H1 (cell line): Measurements from ENCODE around the gene FAM83B. TPM values are rescaled to one million over a fixed set of nuclear protein-coding genes. Genes with fewer than 3 reads are reported as not detected.
"Not testable (repeated sequence)": the region's sequence is repeated elsewhere in the genome, so short reads cannot be mapped to it uniquely, and the experiment has no call there.

Experiments used
- CTCF ChIA-PET: fragments of 300-600 bp; sonication (Branson Sonifier 250); formaldehyde crosslinking; loops from one replicate; lab custom pipeline; 2021; ENCODE audit not compliant: partially characterized antibody; lab: Charles Lee
- POLR2A ChIA-PET: fragments of 300-600 bp; sonication (Branson Sonifier 250); formaldehyde crosslinking; loops from one replicate; lab custom pipeline; 2021; ENCODE audit warnings: inconsistent platforms; ENCODE audit not compliant: partially characterized antibody; lab: Charles Lee
- DNase-seq, 2 experiments: peaks; one replicate each; pipeline versions ENCODE4 v3.0.0 to v3.0.0-alpha.2; 2010 to 2022; ENCODE audit warnings: low spot score in 2 of 2, low read depth in 1 of 2, mixed read lengths in 1 of 2
- FAIRE-seq: peaks from 2 replicates; lab custom pipeline; 2011; peaks lifted over from hg19 to GRCh38; lab: Jason Lieb, UNC
- H2AFZ ChIP-seq: 2 replicates; pipeline ENCODE4 v1.8.1; 2012; ENCODE audit warnings: low read length, inconsistent platforms
- H2AK5ac ChIP-seq: 2 replicates; pipeline ENCODE4 v1.6.1; 2013; ENCODE audit warnings: low read depth, low read length
- H2BK120ac ChIP-seq: replicated peaks from 2 replicates; pipeline ENCODE3; 2013; ENCODE audit warnings: low read depth, low read length, inconsistent platforms
- H2BK12ac ChIP-seq: 2 replicates; pipeline ENCODE4 v1.6.1; 2013; ENCODE audit warnings: low read depth, low read length
- H2BK15ac ChIP-seq: 2 replicates; pipeline ENCODE4 v1.6.1; 2013; ENCODE audit warnings: low read length
- H2BK20ac ChIP-seq: 2 replicates; pipeline ENCODE4 v1.6.1; 2013; ENCODE audit warnings: low read length
- H2BK5ac ChIP-seq: 2 replicates; pipeline ENCODE4 v1.6.1; 2013; ENCODE audit warnings: low read depth, low read length
- H3K14ac ChIP-seq: 2 replicates; pipeline ENCODE4 v1.6.1; 2013; ENCODE audit warnings: inconsistent platforms; ENCODE audit not compliant: insufficient read length
- H3K18ac ChIP-seq: 2 replicates; pipeline ENCODE4 v1.6.1; 2013; ENCODE audit warnings: low read length; ENCODE audit errors: extremely low read depth
- H3K23ac ChIP-seq: 2 replicates; pipeline ENCODE4 v1.6.1; 2013; ENCODE audit warnings: inconsistent platforms; ENCODE audit not compliant: insufficient read length
- H3K23me2 ChIP-seq: 2 replicates; pipeline ENCODE4 v1.6.1; 2013; ENCODE audit warnings: low read depth, low read length
- H3K27ac ChIP-seq: 2 replicates; pipeline ENCODE4 v1.6.1; 2011; ENCODE audit warnings: low read depth, low read length, inconsistent platforms
- H3K27me3 ChIP-seq, 4 experiments: replicated peaks in 1 of 4; 1 replicate in 1 of 4; 2 replicates in 3 of 4; pipeline versions ENCODE4 v1.6.1 to v1.8.1; 2011 to 2013; ENCODE audit warnings: low read length in 3 of 4, mild to moderate bottlenecking in 3 of 4, inconsistent platforms in 2 of 4, mixed read lengths in 2 of 4, moderate library complexity in 1 of 4; ENCODE audit not compliant: control insufficient read depth in 3 of 4, insufficient read depth in 3 of 4; ENCODE audit errors: extremely low read depth in 1 of 4
- H3K36me3 ChIP-seq, 4 experiments: 2 replicates each; pipeline versions ENCODE4 v1.6.1 to v1.8.1; 2011 to 2013; ENCODE audit warnings: mild to moderate bottlenecking in 4 of 4, low read length in 3 of 4, moderate library complexity in 2 of 4, control low read depth in 1 of 4, inconsistent platforms in 1 of 4; ENCODE audit not compliant: insufficient read depth in 4 of 4, control insufficient read depth in 2 of 4
- H3K4ac ChIP-seq: replicated peaks from 2 replicates; pipeline ENCODE3; 2013; ENCODE audit warnings: low read length, low read depth, mixed read lengths, inconsistent platforms; ENCODE audit not compliant: insufficient read length
- H3K4me1 ChIP-seq, 4 experiments: replicated peaks in 1 of 4; 1 replicate in 1 of 4; 2 replicates in 3 of 4; pipeline versions ENCODE4 v1.6.1 to v1.8.1; 2011 to 2013; ENCODE audit warnings: low read length in 3 of 4, inconsistent platforms in 2 of 4, mixed read lengths in 1 of 4; ENCODE audit not compliant: insufficient read depth in 4 of 4, control insufficient read depth in 3 of 4
- H3K4me2 ChIP-seq, 2 experiments: 2 replicates each; pipeline versions ENCODE4 v1.6.1 to v1.8.1; 2011 to 2013; ENCODE audit warnings: low read depth in 2 of 2, low read length in 2 of 2, control low read depth in 1 of 2, inconsistent platforms in 1 of 2, mild to moderate bottlenecking in 1 of 2; ENCODE audit not compliant: insufficient read depth in 1 of 2
- H3K4me3 ChIP-seq, 4 experiments: fragments of 200-600, 300-600 bp in 1 of 4; sonication (generic), shearing (Covaris generic), sonication (Bioruptor Twin) in 1 of 4; 2 replicates each; pipeline versions ENCODE4 v1.5.1 to v1.8.1; 2011 to 2016; ENCODE audit warnings: low read length in 4 of 4, low read depth in 3 of 4, control low read depth in 2 of 4, inconsistent platforms in 2 of 4, mild to moderate bottlenecking in 2 of 4, mixed read lengths in 1 of 4, moderate library complexity in 1 of 4; ENCODE audit not compliant: insufficient read depth in 2 of 4; ENCODE audit errors: extremely low read depth in 1 of 4
- H3K56ac ChIP-seq: replicated peaks from 2 replicates; pipeline ENCODE3; 2013; ENCODE audit warnings: low read depth, mild to moderate bottlenecking, mixed read lengths, low read length, inconsistent platforms; ENCODE audit not compliant: insufficient read length
- H3K79me1 ChIP-seq: 2 replicates; pipeline ENCODE4 v1.6.1; 2013; ENCODE audit warnings: low read depth, low read length, control low read depth
- H3K79me2 ChIP-seq, 2 experiments: 2 replicates each; pipeline versions ENCODE4 v1.6.1 to v1.8.1; 2012 to 2013; ENCODE audit warnings: low read length in 2 of 2, mild to moderate bottlenecking in 2 of 2, inconsistent platforms in 1 of 2; ENCODE audit not compliant: insufficient read depth in 2 of 2, control insufficient read depth in 1 of 2
- H3K9ac ChIP-seq, 4 experiments: replicated peaks in 1 of 4; 1 replicate in 1 of 4; 2 replicates in 3 of 4; pipeline versions ENCODE4 v1.6.1 to v1.8.1; 2011 to 2013; ENCODE audit warnings: low read depth in 3 of 4, low read length in 3 of 4, control low read depth in 2 of 4, mild to moderate bottlenecking in 2 of 4, moderate library complexity in 2 of 4, inconsistent platforms in 1 of 4; ENCODE audit errors: extremely low read depth in 1 of 4
- H3K9me3 ChIP-seq, 2 experiments: 2 replicates each; pipeline versions ENCODE4 v1.6.1 to v1.8.1; 2012 to 2013; ENCODE audit warnings: mild to moderate bottlenecking in 2 of 2, moderate library complexity in 2 of 2, control low read depth in 1 of 2, inconsistent platforms in 1 of 2, low read depth in 1 of 2, low read length in 1 of 2, mixed read lengths in 1 of 2; ENCODE audit not compliant: insufficient read depth in 2 of 2
- H4K20me1 ChIP-seq, 2 experiments: replicated peaks in 1 of 2; 2 replicates each; pipeline versions ENCODE3 to v1.8.1; 2011 to 2013; ENCODE audit warnings: inconsistent platforms in 2 of 2, low read length in 2 of 2, mild to moderate bottlenecking in 1 of 2; ENCODE audit not compliant: insufficient read depth in 2 of 2, control insufficient read depth in 1 of 2
- H4K5ac ChIP-seq: 2 replicates; pipeline ENCODE4 v1.6.1; 2013; ENCODE audit warnings: low read length, low read depth, mixed read lengths, inconsistent platforms; ENCODE audit not compliant: insufficient read length
- H4K8ac ChIP-seq: 2 replicates; pipeline ENCODE4 v1.8.0; 2013; ENCODE audit warnings: mild to moderate bottlenecking, moderate library complexity, low read length, inconsistent platforms; ENCODE audit not compliant: insufficient read depth; ENCODE audit errors: extremely low read depth
- H4K91ac ChIP-seq: replicated peaks from 2 replicates; pipeline ENCODE3; 2013; ENCODE audit warnings: low read length, mixed read lengths, inconsistent platforms; ENCODE audit not compliant: insufficient read length
- WGBS, 2 experiments: shearing (Covaris generic) in 1 of 2; methylation state at CpG; one replicate each; pipeline versions ENCODE4 v1.1.6 to v1.1.7; 2013 to 2015; ENCODE audit warnings: low lambda C conversion rate in 2 of 2, mixed read lengths in 2 of 2, inconsistent platforms in 1 of 2, low coverage in 1 of 2, missing lambda C conversion rate in 1 of 2; ENCODE audit not compliant: insufficient replicate concordance in 2 of 2, insufficient coverage in 1 of 2, insufficient read length in 1 of 2; ENCODE audit errors: extremely low coverage in 1 of 2, missing lambda C conversion rate in 1 of 2; 5-methylcytosine and 5-hydroxymethylcytosine counted together
- polyA plus RNA-seq, 7 experiments: library from polyadenylated mRNA; depleted of rRNA in 3 of 7; stranded (reverse) in 5 of 7; unstranded in 2 of 7; fragments of >200 nt in 5 of 7; fragments of 200-250 nt in 2 of 7; gene quantifications; 1 replicate in 5 of 7; 2 replicates in 1 of 7; 4 replicates in 1 of 7; pipeline versions ENCODE4 v1.2.1 to v1.2.3, GENCODE V29; 2011 to 2013; ENCODE audit warnings: missing spikeins in 2 of 7, mixed read lengths in 2 of 7
- total RNA-seq: library from RNA; stranded (reverse); fragmentation: NEBNext Ultra II Directional; extraction: Animal tissue kit (Norgen Biotek cat#: 25700); gene quantifications from 2 replicates; pipeline ENCODE4 v1.2.1, GENCODE V29; 2021

The FAM83B gene
- total and polyA plus RNA-seq, 2 of the 8 experiments (the other 6 are each of a cell fraction or from before 2014, with no cell fraction given): 0.71 to 5.7 TPM

DNA sequence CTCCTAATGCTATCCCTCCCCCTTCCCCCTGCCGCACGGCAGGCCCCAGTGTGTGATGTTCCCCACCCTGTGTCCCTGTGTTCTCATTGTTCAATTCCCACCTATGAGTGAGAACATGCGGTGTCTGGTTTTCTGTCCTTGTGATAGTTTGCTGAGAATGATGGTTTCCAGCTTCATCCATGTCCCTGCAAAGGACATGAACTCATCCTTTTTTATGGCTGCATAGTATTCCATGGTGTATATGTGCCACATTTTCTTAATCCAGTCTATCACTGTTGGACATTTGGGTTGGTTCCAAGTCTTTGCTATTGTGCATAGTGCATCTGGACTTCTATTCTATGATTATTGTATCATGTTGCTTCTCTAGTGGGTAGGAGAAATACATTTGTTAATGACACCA is 35.3 kb downstream of the FAM83B start:
- WGBS, 2 experiments: 100% methylated on average over 3 of the region's 3 CpGs; no CpG with 5 or more reads in 1 of the 2 experiments

More for the DNA sequence above, 35.3 kb downstream of the FAM83B start:
- H4K20me1 ChIP-seq, CTCF ChIA-PET, H2AFZ ChIP-seq, H3K23ac ChIP-seq, H2BK20ac ChIP-seq, H3K4me2 ChIP-seq, H2AK5ac ChIP-seq, H3K9ac ChIP-seq, H2BK12ac ChIP-seq, H3K79me1 ChIP-seq, H2BK120ac ChIP-seq, H3K56ac ChIP-seq, H3K18ac ChIP-seq, H3K27ac ChIP-seq, H3K4me1 ChIP-seq, H4K5ac ChIP-seq, FAIRE-seq, H3K4ac ChIP-seq, H2BK15ac ChIP-seq, H3K27me3 ChIP-seq, H3K9me3 ChIP-seq, H4K8ac ChIP-seq, H3K36me3 ChIP-seq, DNase-seq, H3K4me3 ChIP-seq, H3K14ac ChIP-seq, H3K79me2 ChIP-seq, H4K91ac ChIP-seq, H3K23me2 ChIP-seq, POLR2A ChIA-PET, H2BK5ac ChIP-seq: not testable (repeated sequence)
